Anterior cingulate cortex (tissue), 58 donors: ENCODE results near the gene PEX7.
A peak's percentile ranks its signal among the peaks of the same experiment; 100 is the strongest.
"Not testable (repeated sequence)": the region's sequence is repeated elsewhere in the genome, so short reads cannot be mapped to it uniquely, and the experiment has no call there.

Source experiments
- DNase-seq, 58 donors: peaks; one replicate each; lab custom pipeline; 2025; lab: John Stamatoyannopoulos, UW

Gene PEX7

DNA sequence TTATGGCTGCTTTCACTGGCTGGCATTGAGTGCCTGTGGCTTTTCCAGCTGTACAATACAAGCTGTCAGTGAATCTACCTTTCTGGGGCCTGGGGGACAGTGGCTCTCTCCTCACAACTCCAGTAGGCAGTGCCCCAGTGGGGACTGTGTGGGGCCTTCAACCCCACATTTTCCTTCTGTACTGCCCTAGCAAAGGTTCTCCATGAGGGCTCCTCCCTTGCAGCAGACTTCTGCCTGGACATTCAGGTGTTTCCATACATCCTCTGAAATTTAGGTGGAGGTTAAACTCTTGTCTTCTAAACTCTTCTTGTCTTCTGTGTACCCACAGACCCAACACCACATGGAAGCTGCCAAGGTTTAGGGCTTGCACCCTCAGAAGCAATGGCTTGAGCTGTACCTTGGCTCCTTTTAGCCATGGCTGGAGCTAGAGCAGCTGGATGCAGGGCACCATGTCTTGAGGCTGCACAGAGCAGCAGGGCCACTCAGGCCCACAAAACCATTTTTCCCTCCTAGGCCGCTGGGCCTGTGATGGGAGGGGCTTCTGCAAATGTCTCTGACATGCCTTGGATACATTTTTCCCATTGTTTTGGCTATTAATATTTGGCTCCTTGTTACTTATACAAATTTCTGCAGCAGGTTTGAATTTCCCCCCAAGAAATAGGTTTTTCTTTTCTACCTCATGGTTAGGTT lies 9.6 kb downstream of the PEX7 start:
- DNase-seq: no peak

GRCh38 chr6:136840276-136841001 lies 18.0 kb downstream of the PEX7 start:
- no peak for DNase-seq

GRCh38 chr6:136843210-136843609 lies 20.8 kb downstream of the PEX7 start:
- no peak for DNase-seq

GRCh38 chr6:136846046-136846445 lies 23.7 kb downstream of the PEX7 start:
- peak in 9 of 58 donors; percentile 1 to 31 (median 11) for DNase-seq

GRCh38 chr6:136846477-136846876 lies 24.1 kb downstream of the PEX7 start:
- not testable (repeated sequence) for DNase-seq

GRCh38 chr6:136849979-136850563 lies 27.7 kb downstream of the PEX7 start:
- DNase-seq: not testable (repeated sequence)

DNA sequence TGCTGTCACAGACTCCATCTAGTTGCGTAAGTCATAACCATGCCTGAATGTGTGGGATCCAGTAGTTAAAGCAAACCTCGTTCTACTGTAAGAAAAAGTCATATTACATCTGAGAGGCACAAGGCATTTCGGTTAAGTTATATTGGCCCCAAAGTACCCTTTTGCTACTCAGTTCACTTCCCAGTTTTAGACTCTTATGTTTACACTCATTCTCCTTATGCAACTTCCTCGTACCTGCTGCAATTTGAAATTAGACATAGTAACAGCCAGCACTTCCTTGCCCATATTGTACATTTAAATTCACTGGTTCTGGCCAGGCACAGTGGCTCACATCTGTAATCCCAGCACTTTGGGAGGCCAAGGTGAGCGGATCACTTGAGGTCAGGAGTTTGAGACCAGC lies 37.0 kb downstream of the PEX7 start:
- DNase-seq: no peak

- no peak for DNase-seq
These were observed 37.7 kb downstream of the PEX7 start for GRCh38 chr6:136860043-136860442.

DNA sequence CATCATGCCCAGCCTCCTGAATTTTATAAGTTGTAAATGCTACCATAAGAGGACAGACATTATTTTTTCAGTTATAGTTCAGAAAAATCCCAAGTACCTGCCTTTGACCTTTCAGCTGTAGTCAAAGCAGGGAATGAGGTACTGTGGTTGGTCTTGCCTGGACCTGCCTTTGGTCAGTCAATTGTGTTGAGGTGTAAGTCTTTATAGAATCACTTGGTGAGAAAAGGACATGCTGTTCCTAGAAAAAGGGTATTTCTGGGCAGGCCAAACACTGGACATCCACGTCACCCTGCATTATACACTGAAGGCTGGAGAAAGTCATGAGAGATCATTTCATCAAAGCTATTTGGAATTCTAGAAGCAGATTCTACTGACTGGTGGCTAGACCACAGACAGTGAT lies 40.3 kb downstream of the PEX7 start:
- DNase-seq: no peak

DNA sequence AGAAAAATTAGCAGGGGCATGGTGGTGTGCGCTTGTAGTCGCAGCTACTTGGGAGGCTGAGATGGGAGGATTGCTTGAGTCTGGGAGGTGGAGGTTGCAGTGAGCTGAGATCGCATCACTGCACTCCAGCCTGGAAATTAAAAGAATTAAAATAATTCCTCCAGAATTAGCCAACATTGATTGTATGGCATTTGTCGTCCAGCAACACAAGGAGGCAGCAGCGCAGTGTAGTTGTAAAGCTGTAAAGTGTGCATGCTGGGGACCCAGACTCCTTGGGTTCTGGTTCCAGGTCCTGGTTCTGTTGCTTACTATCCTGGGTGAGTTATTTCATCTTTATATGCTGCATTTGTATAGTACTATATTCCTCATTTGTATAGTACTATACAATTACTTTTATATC lies 41.4 kb downstream of the PEX7 start:
- no peak for DNase-seq

DNA sequence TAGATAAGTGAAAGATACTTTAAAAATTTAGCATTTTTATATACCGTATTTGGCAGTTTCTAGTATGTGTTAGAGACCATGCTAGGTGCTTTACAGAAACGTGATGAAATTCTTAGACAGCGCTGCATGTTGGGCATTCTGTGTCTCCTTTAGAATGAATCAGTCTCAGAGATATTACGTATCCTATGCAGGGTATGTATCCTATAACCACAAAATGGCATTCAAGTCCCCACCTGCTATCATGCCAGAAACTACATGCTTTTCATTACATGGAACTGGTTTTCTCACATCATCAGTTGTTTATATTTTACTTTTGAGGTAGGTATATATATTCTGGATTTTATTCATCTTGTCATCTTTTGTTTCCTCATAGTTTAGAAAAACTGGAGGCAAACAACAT lies 42.3 kb downstream of the PEX7 start:
- DNase-seq: no peak

DNA sequence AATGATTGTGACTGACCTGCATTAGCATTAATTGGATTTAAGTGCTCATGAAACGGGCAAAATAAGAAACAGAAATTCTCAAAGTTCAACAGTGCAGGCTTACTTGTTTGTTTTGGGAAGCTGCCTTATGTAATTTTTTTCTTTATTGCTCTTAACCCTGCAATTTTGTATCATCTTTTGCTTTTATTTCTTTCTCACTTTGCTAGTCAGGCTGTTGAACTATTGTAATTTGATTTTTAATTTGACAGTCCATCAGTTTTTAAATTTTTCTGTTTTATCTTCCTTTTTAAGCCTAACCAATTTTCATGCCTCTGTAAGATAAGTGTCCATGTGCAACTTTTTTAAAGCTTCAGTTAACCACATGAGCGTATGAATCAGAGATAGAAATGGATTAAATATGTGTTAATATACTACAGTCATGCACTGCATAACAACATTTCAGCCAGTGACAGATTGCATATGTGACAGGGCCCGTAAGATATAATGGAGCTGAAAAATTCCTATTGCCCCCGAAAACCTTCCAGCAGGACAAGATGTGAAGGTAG lies 44.6 kb downstream of the PEX7 start:
- no peak for DNase-seq

DNA sequence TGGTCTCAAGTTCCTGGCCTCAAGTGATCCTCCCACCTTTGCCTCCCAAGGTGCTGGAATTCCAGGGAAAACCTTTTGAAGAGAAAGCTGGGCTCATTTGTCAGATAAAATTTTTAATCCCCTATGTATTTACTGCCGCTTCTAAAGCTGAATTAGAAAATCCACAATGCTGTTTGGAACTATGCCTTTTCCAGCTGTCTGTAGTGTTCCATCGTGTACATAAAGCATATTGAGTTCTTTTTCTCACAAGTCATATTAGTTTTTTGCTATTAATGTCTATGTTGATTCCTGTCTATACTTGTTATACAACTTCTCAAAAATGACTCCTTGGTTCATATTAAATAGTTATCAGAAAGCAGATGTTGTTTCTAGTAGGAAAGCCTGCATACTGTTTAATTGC lies 47.1 kb downstream of the PEX7 start:
- DNase-seq: no peak

DNA sequence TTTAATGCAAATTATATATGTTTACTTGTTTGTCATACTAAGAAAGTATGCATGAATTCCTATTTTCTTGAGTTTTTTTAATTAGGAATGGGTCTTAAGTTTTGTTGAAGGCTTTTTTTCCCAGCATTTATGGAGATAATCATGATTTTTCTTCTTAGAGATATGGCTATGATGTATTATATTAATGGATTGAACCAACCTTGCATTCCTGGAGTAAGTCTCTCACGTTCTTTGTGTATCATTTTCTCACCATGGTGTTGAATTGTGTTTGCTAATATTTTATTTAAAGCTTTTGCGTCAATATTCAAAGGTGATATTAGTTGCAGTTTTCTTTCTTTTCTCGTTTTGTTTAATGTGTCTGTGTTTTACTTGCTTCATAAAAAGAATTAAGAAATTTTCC lies 51.4 kb downstream of the PEX7 start:
- DNase-seq: no peak

- not testable (repeated sequence) for DNase-seq
These were observed 54.1 kb downstream of the PEX7 start for GRCh38 chr6:136876469-136876868.

DNA sequence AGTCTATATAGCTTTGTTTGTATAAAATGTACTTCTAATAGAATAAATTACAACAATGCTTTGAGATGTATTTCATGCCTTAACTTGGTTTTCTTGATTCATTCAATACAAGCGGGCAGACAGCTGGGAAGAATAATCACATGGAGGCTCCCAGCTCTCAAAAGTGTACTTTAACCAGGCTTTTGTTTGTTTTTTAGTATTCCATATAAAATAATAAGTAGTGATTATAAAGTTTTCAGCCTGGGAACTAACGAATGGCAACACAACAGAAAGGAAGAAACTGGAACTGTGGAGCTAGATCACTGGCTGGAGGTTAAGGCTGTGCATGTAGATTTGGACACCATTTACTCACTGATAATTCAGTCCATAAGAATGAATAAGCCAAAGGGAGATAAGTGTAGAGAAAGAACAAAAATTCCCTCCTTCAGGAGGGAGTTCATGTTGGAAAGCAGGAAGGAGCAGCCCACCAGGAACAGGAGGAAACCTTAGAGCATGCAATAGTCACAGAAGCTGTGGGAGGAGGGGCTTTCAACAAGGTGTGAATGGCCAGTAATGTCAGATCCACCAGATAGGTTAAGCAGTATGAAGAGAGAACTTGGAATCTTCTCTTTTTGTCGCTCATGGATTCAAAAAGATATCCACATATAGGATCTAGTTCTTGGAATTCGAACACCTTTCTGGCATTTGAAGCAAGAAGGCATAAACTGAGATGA lies 58.5 kb downstream of the PEX7 start:
- DNase-seq: no peak

- DNase-seq: no peak
These were observed 63.7 kb downstream of the PEX7 start for GRCh38 chr6:136886091-136886490.

DNA sequence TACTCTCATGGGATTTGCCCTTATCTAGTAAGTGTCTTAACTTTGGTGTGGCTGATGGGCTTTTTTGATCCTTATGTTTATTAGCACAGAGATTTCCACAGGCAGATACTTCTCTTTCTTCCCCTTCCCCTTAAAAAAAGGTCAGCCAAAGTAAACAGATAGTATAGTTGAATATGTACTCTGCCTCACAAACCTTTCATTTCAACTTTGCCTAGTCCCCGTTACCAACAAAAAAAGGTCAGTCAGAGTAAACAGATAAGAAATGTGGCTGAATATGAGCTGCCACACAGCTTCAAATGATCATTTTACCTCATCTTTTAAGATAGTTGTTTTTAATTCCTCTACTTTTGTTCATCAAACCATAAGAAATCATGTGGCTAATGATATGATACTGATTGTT lies 65.6 kb downstream of the PEX7 start:
- no peak for DNase-seq

- no peak for DNase-seq
These were observed 67.1 kb downstream of the PEX7 start for GRCh38 chr6:136889271-136890193.
